IMR-90 (cell line): ENCODE data around the gene MYF6.

Experiments used
- BHLHE40 ChIP-seq: fragments of 150-350 bp; IDR thresholded peaks from 2 replicates; pipeline ENCODE4 v1.6.1; 2016; ENCODE audit warnings: mild to moderate bottlenecking, low read depth, low read length
- CEBPB ChIP-seq: IDR thresholded peaks from 2 replicates; pipeline ENCODE4 v1.6.1; 2012; ENCODE audit warnings: low read depth, low read length, improper control_type of control experiment
- MAZ ChIP-seq: IDR thresholded peaks from 2 replicates; pipeline ENCODE4 v1.6.1; 2012; ENCODE audit warnings: low read depth, mild to moderate bottlenecking, low read length, improper control_type of control experiment, moderate library complexity, borderline replicate concordance
- MXI1 ChIP-seq: IDR thresholded peaks from 2 replicates; pipeline ENCODE4 v1.6.1; 2012; ENCODE audit warnings: low read depth, mild to moderate bottlenecking, low read length, moderate library complexity, borderline replicate concordance
- POLR2A ChIP-seq: IDR thresholded peaks from 2 replicates; pipeline ENCODE4 v1.6.1; 2012; ENCODE audit warnings: mild to moderate bottlenecking, low read depth, low read length
- RAD21 ChIP-seq: IDR thresholded peaks from 2 replicates; pipeline ENCODE4 v1.6.1; 2012; ENCODE audit warnings: low read length, improper control_type of control experiment
- RFX5 ChIP-seq: IDR thresholded peaks from 2 replicates; pipeline ENCODE4 v1.8.0; 2012; ENCODE audit warnings: low read depth, mild to moderate bottlenecking, low read length, moderate library complexity
- SMC3 ChIP-seq: fragments of 150-350 bp; IDR thresholded peaks from 2 replicates; pipeline ENCODE4 v1.6.1; 2016; ENCODE audit warnings: low read depth, mild to moderate bottlenecking, antibody characterized with exemption, low read length, moderate library complexity
- TF ChIP-seq, protein P1 (sequence below): conservative IDR thresholded peaks from 2 replicates; pipeline ENCODE4 v1.5.1; 2012; ENCODE audit warnings: mild to moderate bottlenecking, low read depth, low read length, improper control_type of control experiment
- TF ChIP-seq, protein P2 (sequence below): fragments of 150-350 bp; IDR thresholded peaks from 2 replicates; pipeline ENCODE4 v1.6.1; 2016; ENCODE audit warnings: low read depth, mild to moderate bottlenecking, low read length, moderate library complexity, borderline replicate concordance
- TF ChIP-seq, protein P3 (sequence below): fragments of 150-350 bp; IDR thresholded peaks from 2 replicates; pipeline ENCODE4 v1.6.1; 2017; ENCODE audit warnings: mild to moderate bottlenecking, antibody characterized with exemption, low read length, low read depth

DNA sequence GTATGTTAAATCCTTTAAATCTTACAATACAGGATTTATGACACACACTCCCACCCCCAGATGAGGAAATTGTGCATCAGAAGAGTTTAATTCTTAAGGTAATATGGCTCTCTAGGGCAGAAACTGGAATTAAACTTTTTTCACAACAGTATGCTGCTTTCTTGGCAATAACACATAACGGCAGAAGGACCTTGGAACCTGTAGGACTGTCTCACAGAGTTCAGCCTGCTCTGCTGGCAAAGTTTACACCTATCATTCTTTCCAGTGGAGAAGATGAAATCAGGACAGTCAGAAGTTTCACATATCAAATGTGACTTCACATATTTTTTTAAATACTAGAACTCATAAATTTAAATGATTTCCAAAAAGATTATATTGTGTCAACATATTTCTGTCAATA, 30.6 kb upstream of the MYF6 start:
- TF ChIP-seq POLR2A (no peak), RFX5 (no peak), SMC3 (no peak), CEBPB (no peak), BHLHE40 (no peak), MXI1 (no peak), RAD21 (no peak), MAZ (no peak)
- TF ChIP-seq, protein P1, sequence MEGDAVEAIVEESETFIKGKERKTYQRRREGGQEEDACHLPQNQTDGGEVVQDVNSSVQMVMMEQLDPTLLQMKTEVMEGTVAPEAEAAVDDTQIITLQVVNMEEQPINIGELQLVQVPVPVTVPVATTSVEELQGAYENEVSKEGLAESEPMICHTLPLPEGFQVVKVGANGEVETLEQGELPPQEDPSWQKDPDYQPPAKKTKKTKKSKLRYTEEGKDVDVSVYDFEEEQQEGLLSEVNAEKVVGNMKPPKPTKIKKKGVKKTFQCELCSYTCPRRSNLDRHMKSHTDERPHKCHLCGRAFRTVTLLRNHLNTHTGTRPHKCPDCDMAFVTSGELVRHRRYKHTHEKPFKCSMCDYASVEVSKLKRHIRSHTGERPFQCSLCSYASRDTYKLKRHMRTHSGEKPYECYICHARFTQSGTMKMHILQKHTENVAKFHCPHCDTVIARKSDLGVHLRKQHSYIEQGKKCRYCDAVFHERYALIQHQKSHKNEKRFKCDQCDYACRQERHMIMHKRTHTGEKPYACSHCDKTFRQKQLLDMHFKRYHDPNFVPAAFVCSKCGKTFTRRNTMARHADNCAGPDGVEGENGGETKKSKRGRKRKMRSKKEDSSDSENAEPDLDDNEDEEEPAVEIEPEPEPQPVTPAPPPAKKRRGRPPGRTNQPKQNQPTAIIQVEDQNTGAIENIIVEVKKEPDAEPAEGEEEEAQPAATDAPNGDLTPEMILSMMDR, result no peak
- TF ChIP-seq, protein P2, sequence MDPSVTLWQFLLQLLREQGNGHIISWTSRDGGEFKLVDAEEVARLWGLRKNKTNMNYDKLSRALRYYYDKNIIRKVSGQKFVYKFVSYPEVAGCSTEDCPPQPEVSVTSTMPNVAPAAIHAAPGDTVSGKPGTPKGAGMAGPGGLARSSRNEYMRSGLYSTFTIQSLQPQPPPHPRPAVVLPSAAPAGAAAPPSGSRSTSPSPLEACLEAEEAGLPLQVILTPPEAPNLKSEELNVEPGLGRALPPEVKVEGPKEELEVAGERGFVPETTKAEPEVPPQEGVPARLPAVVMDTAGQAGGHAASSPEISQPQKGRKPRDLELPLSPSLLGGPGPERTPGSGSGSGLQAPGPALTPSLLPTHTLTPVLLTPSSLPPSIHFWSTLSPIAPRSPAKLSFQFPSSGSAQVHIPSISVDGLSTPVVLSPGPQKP, result no peak
- TF ChIP-seq, protein P3, sequence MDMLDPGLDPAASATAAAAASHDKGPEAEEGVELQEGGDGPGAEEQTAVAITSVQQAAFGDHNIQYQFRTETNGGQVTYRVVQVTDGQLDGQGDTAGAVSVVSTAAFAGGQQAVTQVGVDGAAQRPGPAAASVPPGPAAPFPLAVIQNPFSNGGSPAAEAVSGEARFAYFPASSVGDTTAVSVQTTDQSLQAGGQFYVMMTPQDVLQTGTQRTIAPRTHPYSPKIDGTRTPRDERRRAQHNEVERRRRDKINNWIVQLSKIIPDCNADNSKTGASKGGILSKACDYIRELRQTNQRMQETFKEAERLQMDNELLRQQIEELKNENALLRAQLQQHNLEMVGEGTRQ, result no peak
